DND-41 (cell line): Measurements from ENCODE around the gene RASD1.

Source experiments
- ATAC-seq: fragments of 200-7000 bp; cut with Tn5 transposase; 3 replicates; pipeline ENCODE4 v1.9.1; 2021; ENCODE audit warnings: low read depth; ENCODE audit not compliant: insufficient read depth
- DNase-seq: peaks from one replicate; pipeline ENCODE4 v3.0.0-alpha.2; 2020
- H2AFZ ChIP-seq: 2 replicates; pipeline ENCODE4 v1.6.0; 2012; ENCODE audit warnings: low read depth, low read length
- H3K27ac ChIP-seq: 2 replicates; pipeline ENCODE4 v1.5.1; 2012; ENCODE audit warnings: low read length, inconsistent platforms
- H3K27me3 ChIP-seq: fragments of 200-600 bp; sonication (generic); 2 replicates; pipeline ENCODE4 v1.6.0; 2012; ENCODE audit warnings: low read length, mild to moderate bottlenecking, inconsistent platforms; ENCODE audit not compliant: insufficient read depth, poor library complexity
- H3K36me3 ChIP-seq: 2 replicates; pipeline ENCODE4 v1.5.1; 2012; ENCODE audit warnings: low read length, inconsistent platforms; ENCODE audit not compliant: insufficient read depth
- H3K4me1 ChIP-seq: 2 replicates; pipeline ENCODE4 v1.5.1; 2012; ENCODE audit warnings: mild to moderate bottlenecking, low read length; ENCODE audit not compliant: insufficient read depth
- H3K4me2 ChIP-seq: 2 replicates; pipeline ENCODE4 v1.6.0; 2012; ENCODE audit warnings: mild to moderate bottlenecking, moderate library complexity, low read length, inconsistent platforms; ENCODE audit not compliant: insufficient read depth
- H3K4me3 ChIP-seq, 2 experiments: fragments of 200-600 bp in 1 of 2; shearing (Covaris generic) in 1 of 2; 2 replicates each; pipeline ENCODE4 v1.5.1; 2012 to 2016; ENCODE audit warnings: inconsistent platforms in 2 of 2, low read length in 2 of 2, mild to moderate bottlenecking in 2 of 2, low read depth in 1 of 2, moderate library complexity in 1 of 2
- H3K79me2 ChIP-seq: 2 replicates; pipeline ENCODE4 v1.6.0; 2012; ENCODE audit warnings: low read length, inconsistent platforms; ENCODE audit not compliant: insufficient read depth
- H3K9ac ChIP-seq: 2 replicates; pipeline ENCODE4 v1.6.0; 2012; ENCODE audit warnings: low read depth, mild to moderate bottlenecking, inconsistent platforms, low read length, moderate library complexity
- H3K9me3 ChIP-seq: 2 replicates; pipeline ENCODE4 v1.5.1; 2012; ENCODE audit warnings: low read length, moderate library complexity, mild to moderate bottlenecking, inconsistent platforms; ENCODE audit not compliant: insufficient read depth, severe bottlenecking
- H4K20me1 ChIP-seq: 2 replicates; pipeline ENCODE4 v1.6.0; 2012; ENCODE audit warnings: low read length; ENCODE audit not compliant: insufficient read depth
- CTCF ChIP-seq: IDR thresholded peaks from 2 replicates; pipeline ENCODE4 v1.5.1; 2012; ENCODE audit warnings: borderline replicate concordance, low read length, moderate library complexity, mild to moderate bottlenecking; ENCODE audit not compliant: poor library complexity, severe bottlenecking; ENCODE audit errors: extremely low read depth
- EZH2 ChIP-seq: IDR thresholded peaks from 3 replicates; pipeline ENCODE4 v1.6.1; 2012; ENCODE audit warnings: borderline replicate concordance, low read depth, mild to moderate bottlenecking, moderate library complexity, low read length, inconsistent platforms; ENCODE audit not compliant: severe bottlenecking

Gene RASD1

GRCh38 chr17:17533901-17534441, 37.8 kb upstream of the RASD1 start:
- no peaks in the 10 kb centered on the region for H3K9me3 ChIP-seq
- no peak overlapping the region for H3K4me2 ChIP-seq
- peaks cover 7% of the 10 kb centered on the region; the same call in 1 of the 2 replicates for H4K20me1 ChIP-seq
- no peak for TF ChIP-seq EZH2
- TF ChIP-seq CTCF, result no peak
- H3K27ac ChIP-seq, result no peak overlapping the region
- DNase-seq, result no peak
- H3K9ac ChIP-seq, result no peak overlapping the region
- no peak for ATAC-seq
- no peaks in the 10 kb centered on the region for H3K27me3 ChIP-seq
- no peak overlapping the region for H3K4me3 ChIP-seq
- no peaks in the 10 kb centered on the region for H3K4me1 ChIP-seq
- H3K79me2 ChIP-seq, result no peaks in the 10 kb centered on the region; the same call in 1 of the 2 replicates
- H2AFZ ChIP-seq, result no peak overlapping the region
- no peaks in the 10 kb centered on the region for H3K36me3 ChIP-seq

GRCh38 chr17:17532991-17533390, 36.8 kb upstream of the RASD1 start:
- DNase-seq, result no peak
- Histone ChIP-seq H3K36me3 (no peaks in the 10 kb centered on the region), H3K4me3 (no peak overlapping the region), H3K27me3 (no peaks in the 10 kb centered on the region), H3K4me1 (no peaks in the 10 kb centered on the region), H3K27ac (no peak overlapping the region), H3K9me3 (no peaks in the 10 kb centered on the region), H4K20me1 (peaks cover 10% of the 10 kb centered on the region; the same call in 1 of the 2 replicates), H2AFZ (no peak overlapping the region), H3K79me2 (no peaks in the 10 kb centered on the region; the same call in 1 of the 2 replicates), H3K4me2 (no peak overlapping the region), H3K9ac (no peak overlapping the region)
- TF ChIP-seq CTCF (no peak), EZH2 (no peak)
- ATAC-seq, result no peak

GRCh38 chr17:17531156-17531555, 35.0 kb upstream of the RASD1 start:
- Histone ChIP-seq H3K4me2 (no peak overlapping the region), H4K20me1 (peaks cover 13% of the 10 kb centered on the region; the same call in 1 of the 2 replicates), H3K36me3 (no peaks in the 10 kb centered on the region), H3K9me3 (no peaks in the 10 kb centered on the region), H3K4me1 (no peaks in the 10 kb centered on the region), H3K4me3 (no peak overlapping the region), H3K27me3 (no peaks in the 10 kb centered on the region), H3K27ac (no peak overlapping the region), H3K9ac (no peak overlapping the region), H3K79me2 (no peaks in the 10 kb centered on the region; the same call in 1 of the 2 replicates), H2AFZ (no peak overlapping the region)
- TF ChIP-seq CTCF, result no peak
- no peak for TF ChIP-seq EZH2
- no peak for DNase-seq
- no peak for ATAC-seq
